HEK293 (cell line): ENCODE results near the gene EFNA2.

Source experiments
- CTCF ChIA-PET: fragments of 350-600 bp; formaldehyde crosslinking; extraction: SDS; loops from one replicate; lab custom pipeline; 2021; ENCODE audit warnings: antibody characterized with exemption; lab: Yijun Ruan, JAX
- POLR2A ChIA-PET: fragments of 300-600 bp; formaldehyde crosslinking; extraction: SDS; loops from one replicate; lab custom pipeline; 2020; ENCODE audit warnings: antibody characterized with exemption, inconsistent platforms; lab: Yijun Ruan, JAX
- H3K27ac ChIP-seq: fragments of 200-500 bp; sonication (Bioruptor generic); 2 replicates; pipeline ENCODE4 v1.5.1; 2014; ENCODE audit warnings: low read depth, low read length, control low read depth, inconsistent platforms; ENCODE audit errors: extremely low read depth
- H3K36me3 ChIP-seq, 2 experiments: fragments of 200-500 bp in 1 of 2; sonication (Bioruptor generic) in 1 of 2; 1 replicate in 1 of 2; 2 replicates in 1 of 2; pipeline ENCODE4 v1.5.1; 2014 to 2017; ENCODE audit warnings: inconsistent platforms in 2 of 2, low read length in 2 of 2; ENCODE audit not compliant: control insufficient read depth in 2 of 2, insufficient read depth in 1 of 2
- H3K4me1 ChIP-seq: fragments of 200-500 bp; sonication (Bioruptor generic); 2 replicates; pipeline ENCODE4 v1.5.1; 2014; ENCODE audit warnings: mild to moderate bottlenecking, low read length, inconsistent platforms; ENCODE audit not compliant: control insufficient read depth, insufficient read depth
- H3K4me3 ChIP-seq: 2 replicates; pipeline ENCODE4 v1.5.1; 2011; ENCODE audit warnings: low read depth, mild to moderate bottlenecking, control low read depth, low read length, moderate library complexity
- H3K9me3 ChIP-seq: fragments of 200-500 bp; sonication (Bioruptor generic); 2 replicates; pipeline ENCODE4 v1.5.1; 2014; ENCODE audit warnings: low read depth, low read length, inconsistent platforms; ENCODE audit not compliant: control insufficient read depth, insufficient read depth
- CTCF ChIP-seq: fragments of 450-650 bp; formaldehyde crosslinking; IDR thresholded peaks from 2 replicates; pipeline ENCODE4 v1.5.1; 2016; ENCODE audit warnings: missing biosample characterization, missing genetic modification characterization
- HIC1 ChIP-seq: fragments of 450-650 bp; formaldehyde crosslinking; IDR thresholded peaks from 2 replicates; pipeline ENCODE4 v1.5.1; 2016; ENCODE audit warnings: missing biosample characterization, missing genetic modification characterization
- HOXC10 ChIP-seq: sonication (generic); formaldehyde crosslinking; IDR thresholded peaks from 2 replicates; pipeline ENCODE4 v1.8.1; 2023; ENCODE audit warnings: mild to moderate bottlenecking, missing genetic modification reagents
- IKZF3 ChIP-seq: fragments of 450-650 bp; IDR thresholded peaks from 2 replicates; pipeline ENCODE4 v1.5.0; 2018; ENCODE audit warnings: missing biosample characterization, mild to moderate bottlenecking, missing genetic modification characterization, moderate library complexity
- INSM2 ChIP-seq: fragments of 450-650 bp; formaldehyde crosslinking; IDR thresholded peaks from 2 replicates; pipeline ENCODE4 v1.5.1; 2016; ENCODE audit warnings: missing biosample characterization, missing genetic modification characterization
- KLF9 ChIP-seq: fragments of 450-650 bp; formaldehyde crosslinking; IDR thresholded peaks from 2 replicates; pipeline ENCODE4 v1.5.1; 2016; ENCODE audit warnings: missing biosample characterization, missing genetic modification characterization, low read depth
- MYNN ChIP-seq: fragments of 450-650 bp; formaldehyde crosslinking; IDR thresholded peaks from 2 replicates; pipeline ENCODE4 v1.5.1; 2016; ENCODE audit warnings: missing biosample characterization, missing genetic modification characterization, borderline replicate concordance
- OSR2 ChIP-seq: fragments of 450-650 bp; formaldehyde crosslinking; IDR thresholded peaks from 2 replicates; pipeline ENCODE4 v1.5.1; 2016; ENCODE audit warnings: missing biosample characterization, missing genetic modification characterization
- PBX3 ChIP-seq: sonication (generic); formaldehyde crosslinking; IDR thresholded peaks from 2 replicates; pipeline ENCODE4 v1.8.1; 2022; ENCODE audit warnings: mild to moderate bottlenecking, moderate library complexity, missing genetic modification reagents
- PRDM6 ChIP-seq: fragments of 450-650 bp; formaldehyde crosslinking; IDR thresholded peaks from 2 replicates; pipeline ENCODE4 v1.5.1; 2017; ENCODE audit warnings: missing biosample characterization, missing genetic modification characterization
- REPIN1 ChIP-seq: fragments of 450-650 bp; formaldehyde crosslinking; IDR thresholded peaks from 2 replicates; pipeline ENCODE4 v1.5.1; 2017; ENCODE audit warnings: missing biosample characterization, missing genetic modification characterization, low read depth
- SCRT2 ChIP-seq: fragments of 450-650 bp; formaldehyde crosslinking; IDR thresholded peaks from 2 replicates; pipeline ENCODE4 v1.5.1; 2016; ENCODE audit warnings: missing biosample characterization, missing genetic modification characterization
- YY1 ChIP-seq: fragments of 450-650 bp; formaldehyde crosslinking; IDR thresholded peaks from 2 replicates; pipeline ENCODE4 v1.5.1; 2018; ENCODE audit warnings: missing biosample characterization, missing genetic modification characterization
- ZNF10 ChIP-seq: fragments of 450-650 bp; formaldehyde crosslinking; IDR thresholded peaks from 2 replicates; pipeline ENCODE4 v1.5.1; 2017; ENCODE audit warnings: missing biosample characterization, missing genetic modification characterization
- ZNF132 ChIP-seq: fragments of 450-650 bp; formaldehyde crosslinking; IDR thresholded peaks from 2 replicates; pipeline ENCODE4 v1.5.1; 2017; ENCODE audit warnings: missing biosample characterization, missing genetic modification characterization, borderline replicate concordance
- ZNF140 ChIP-seq: fragments of 450-650 bp; formaldehyde crosslinking; IDR thresholded peaks from 2 replicates; pipeline ENCODE4 v1.5.1; 2016; ENCODE audit warnings: missing biosample characterization, missing genetic modification characterization
- ZNF174 ChIP-seq: fragments of 450-650 bp; formaldehyde crosslinking; IDR thresholded peaks from 2 replicates; pipeline ENCODE4 v1.5.0; 2017; ENCODE audit warnings: missing biosample characterization, mild to moderate bottlenecking, missing genetic modification characterization
- ZNF223 ChIP-seq: fragments of 450-650 bp; formaldehyde crosslinking; IDR thresholded peaks from 2 replicates; pipeline ENCODE4 v1.5.1; 2016; ENCODE audit warnings: missing biosample characterization, missing genetic modification characterization
- ZNF26 ChIP-seq: fragments of 450-650 bp; formaldehyde crosslinking; IDR thresholded peaks from 2 replicates; pipeline ENCODE4 v1.5.1; 2016; ENCODE audit warnings: missing biosample characterization, missing genetic modification characterization
- ZNF311 ChIP-seq: fragments of 450-650 bp; formaldehyde crosslinking; IDR thresholded peaks from 2 replicates; pipeline ENCODE4 v1.5.1; 2017; ENCODE audit warnings: missing biosample characterization, missing genetic modification characterization, borderline replicate concordance
- ZNF391 ChIP-seq: fragments of 450-650 bp; formaldehyde crosslinking; IDR thresholded peaks from 2 replicates; pipeline ENCODE4 v1.5.1; 2016; ENCODE audit warnings: low read depth, missing biosample characterization, missing genetic modification characterization, borderline replicate concordance
- ZNF394 ChIP-seq: fragments of 450-650 bp; formaldehyde crosslinking; IDR thresholded peaks from 2 replicates; pipeline ENCODE4 v1.5.1; 2016; ENCODE audit warnings: missing biosample characterization, missing genetic modification characterization, mild to moderate bottlenecking, moderate library complexity, borderline replicate concordance
- ZNF521 ChIP-seq: fragments of 450-650 bp; formaldehyde crosslinking; IDR thresholded peaks from 2 replicates; pipeline ENCODE4 v1.5.1; 2017; ENCODE audit warnings: missing biosample characterization, mild to moderate bottlenecking, missing genetic modification characterization
- ZNF529 ChIP-seq: fragments of 450-650 bp; formaldehyde crosslinking; IDR thresholded peaks from 2 replicates; pipeline ENCODE4 v1.5.1; 2017; ENCODE audit warnings: missing genetic modification characterization, missing biosample characterization; ENCODE audit not compliant: insufficient replicate concordance
- ZNF571 ChIP-seq: fragments of 450-650 bp; formaldehyde crosslinking; IDR thresholded peaks from 2 replicates; pipeline ENCODE4 v1.5.0; 2017; ENCODE audit warnings: missing biosample characterization, missing genetic modification characterization
- ZNF645 ChIP-seq: fragments of 450-650 bp; formaldehyde crosslinking; IDR thresholded peaks from 2 replicates; pipeline ENCODE4; 2016; ENCODE audit warnings: missing biosample characterization, missing genetic modification characterization
- ZNF677 ChIP-seq: fragments of 450-650 bp; IDR thresholded peaks from 2 replicates; pipeline ENCODE4 v1.5.0; 2018; ENCODE audit warnings: missing biosample characterization, mild to moderate bottlenecking, missing genetic modification characterization, moderate library complexity

Gene EFNA2

GRCh38 chr19:1274852-1275259, 10.8 kb upstream of the EFNA2 start:
- H3K36me3 ChIP-seq = peaks cover 4 to 83% of the 10 kb centered on the region in 2 experiments; a peak in 2 of 3 replicates
- CTCF ChIA-PET = interaction anchor here (0.8 to 1.0 kb wide), 2 partner anchors 8 to 31 kb away, joined by 4 to 5 read pairs; no protein-coding TSS in a partner anchor
- H3K4me3 ChIP-seq = peak overlapping the region; percentile 44
- H3K27ac ChIP-seq = peak overlapping the region; percentile 98
- H3K9me3 ChIP-seq = no peaks in the 10 kb centered on the region
- peaks cover 16% of the 10 kb centered on the region for H3K4me1 ChIP-seq
- POLR2A ChIA-PET = interaction anchor here (0.6 to 3.4 kb wide), 15 partner anchors 9 to 123 kb away, joined by 3 to 28 read pairs (median 4); partner anchors contain the start of genes ATP5F1D and NDUFS7
- TF ChIP-seq ZNF391 (tag by site-specific recombination) = no peak
- TF ChIP-seq ZNF394 = peak; percentile 71; the same call in 1 of the 2 replicates
- no peak for TF ChIP-seq ZNF311 (tag by site-specific recombination)
- TF ChIP-seq OSR2 = no peak
- TF ChIP-seq ZNF571 = no peak
- no peak for TF ChIP-seq ZNF645 (tag by site-specific recombination)
- no peak for TF ChIP-seq HIC1 (tag by site-specific recombination)
- TF ChIP-seq KLF9 (tag by site-specific recombination) = peak; percentile 20
- TF ChIP-seq ZNF223 (tag by site-specific recombination) = no peak
- TF ChIP-seq INSM2 (tag by site-specific recombination) = no peak
- TF ChIP-seq PBX3 (CRISPR knock-in tag) = no peak
- no peak for TF ChIP-seq ZNF521 (tag by site-specific recombination)
- TF ChIP-seq REPIN1 (tag by site-specific recombination) = no peak
- peak; percentile 48 for TF ChIP-seq CTCF (tag by site-specific recombination)
- no peak for TF ChIP-seq MYNN (tag by site-specific recombination)
- no peak for TF ChIP-seq IKZF3
- TF ChIP-seq ZNF140 (tag by site-specific recombination) = no peak
- TF ChIP-seq ZNF10 = 0 out of 2 replicates have a peak, but pooled peaks have one; percentile 10
- no peak for TF ChIP-seq ZNF677 (tag by site-specific recombination)
- no peak for TF ChIP-seq ZNF132
- TF ChIP-seq PRDM6 (tag by site-specific recombination) = no peak
- no peak; the same call in none of the 2 replicates for TF ChIP-seq YY1 (tag by site-specific recombination)
- no peak for TF ChIP-seq SCRT2 (tag by site-specific recombination)
- no peak for TF ChIP-seq ZNF26
- no peak for TF ChIP-seq ZNF174
- no peak for TF ChIP-seq ZNF529 (tag by site-specific recombination)
- TF ChIP-seq HOXC10 (CRISPR knock-in tag) = no peak
